HCT116 (cell line): ENCODE measurements around the gene ALDH1L1.

Experiments used
- CTCF ChIP-seq, 3 experiments: fragments of 200-600 bp in 1 of 3; sonication (generic) in 1 of 3; IDR thresholded peaks in 2 of 3; conservative IDR thresholded peaks in 1 of 3; 2 replicates each; pipeline ENCODE4 v1.5.1; 2012 to 2017; ENCODE audit warnings: low read depth in 2 of 3, low read length in 2 of 3, antibody characterized with exemption in 1 of 3, borderline replicate concordance in 1 of 3, control low read depth in 1 of 3, mild to moderate bottlenecking in 1 of 3, mixed read lengths in 1 of 3, mixed run types in 1 of 3, moderate library complexity in 1 of 3; ENCODE audit not compliant: insufficient read depth in 1 of 3
- EZH2 ChIP-seq: fragments of 200-600 bp; sonication (generic); IDR thresholded peaks from 2 replicates; pipeline ENCODE4 v1.6.1; 2017; ENCODE audit warnings: antibody characterized with exemption, mixed run types
- POLR2A ChIP-seq: IDR thresholded peaks from 2 replicates; pipeline ENCODE4 v1.7.0; 2011; ENCODE audit warnings: borderline replicate concordance; ENCODE audit not compliant: insufficient read depth, insufficient read length; ENCODE audit errors: extremely low read depth
- POLR2AphosphoS5 ChIP-seq: IDR thresholded peaks from 2 replicates; pipeline ENCODE4 v1.6.1; 2011; ENCODE audit warnings: mild to moderate bottlenecking, low read depth, low read length, moderate library complexity
- SP1 ChIP-seq: IDR thresholded peaks from 2 replicates; pipeline ENCODE4 v1.6.1; 2012; ENCODE audit warnings: low read depth

- TF ChIP-seq SP1 (no peak), EZH2 (no peak), POLR2A (no peak), POLR2AphosphoS5 (no peak), CTCF (IDR thresholded peaks at IDR 0.05 in 2 of 3, conservative IDR thresholded peaks at IDR 0.05 in 1 of 3; ENCODE audit: borderline replicate concordance in 1 of 3, insufficient read depth in 1 of 3, low read depth in 2 of 3, low read length in 2 of 3) (no peak)
Observed at GRCh38 chr3:126100269-126100633, 80.1 kb downstream of the ALDH1L1 start.
